Erythroblast (primary cell): ENCODE measurements around the gene CD82.

ENCODE experiments used
- GATA1 ChIP-seq: IDR thresholded peaks from 2 replicates; pipeline ENCODE4 v1.6.1; 2011; ENCODE audit warnings: low read depth, mild to moderate bottlenecking, control low read depth, low read length, moderate library complexity
- POLR2A ChIP-seq: IDR thresholded peaks from 2 replicates; pipeline ENCODE4 v1.6.1; 2011; ENCODE audit warnings: mild to moderate bottlenecking, low read length

GRCh38 chr11:44648109-44648508, 82.6 kb downstream of the CD82 start:
- no peak for TF ChIP-seq POLR2A
- no peak for TF ChIP-seq GATA1
